Measurements from ENCODE around the gene RNF214. TPM values are rescaled to one million over a fixed set of nuclear protein-coding genes. Genes with fewer than 3 reads are reported as not detected.
A peak's percentile ranks its signal among the peaks of the same experiment; 100 is the strongest.
"Not testable (repeated sequence)": the region's sequence is repeated elsewhere in the genome, so short reads cannot be mapped to it uniquely, and the experiment has no call there.

The RNF214 gene
- total RNA-seq, 1 donor from 2014 or later, result 28.9 TPM

GRCh38 chr11:117209351-117210125 lies 22.9 kb upstream of the RNF214 start:
- DNase-seq, result peak; percentile 47
- not testable (repeated sequence) for H3K27me3 ChIP-seq (ENCODE audit: low read depth); H3K9me3 ChIP-seq; H3K4me1 ChIP-seq; H3K4me3 ChIP-seq; H3K27ac ChIP-seq
- ATAC-seq, result peak; percentile 15 to 43
- H3K36me3 ChIP-seq, result peaks cover 45% of the 10 kb centered on the region
- intact Hi-C loops (cut with DNase I), result loop anchor here (5.0 kb wide), 1 partner anchor 77 kb away; no protein-coding TSS in a partner anchor

- ATAC-seq (no peak), DNase-seq (peak; percentile 36)
- intact Hi-C loops (cut with DNase I), result no loop called here
- no peaks in the 10 kb centered on the region for H3K27me3 ChIP-seq (ENCODE audit: low read depth)
- TF ChIP-seq CTCF (IDR thresholded peaks at IDR 0.05), result no peak
- no peak overlapping the region for H3K4me3 ChIP-seq
- no peaks in the 10 kb centered on the region for H3K9me3 ChIP-seq
- H3K4me1 ChIP-seq, result no peaks in the 10 kb centered on the region
- no peak overlapping the region for H3K27ac ChIP-seq
- peaks cover 45% of the 10 kb centered on the region for H3K36me3 ChIP-seq
Measured at GRCh38 chr11:117210620-117211019, 21.9 kb upstream of the RNF214 start.

DNA sequence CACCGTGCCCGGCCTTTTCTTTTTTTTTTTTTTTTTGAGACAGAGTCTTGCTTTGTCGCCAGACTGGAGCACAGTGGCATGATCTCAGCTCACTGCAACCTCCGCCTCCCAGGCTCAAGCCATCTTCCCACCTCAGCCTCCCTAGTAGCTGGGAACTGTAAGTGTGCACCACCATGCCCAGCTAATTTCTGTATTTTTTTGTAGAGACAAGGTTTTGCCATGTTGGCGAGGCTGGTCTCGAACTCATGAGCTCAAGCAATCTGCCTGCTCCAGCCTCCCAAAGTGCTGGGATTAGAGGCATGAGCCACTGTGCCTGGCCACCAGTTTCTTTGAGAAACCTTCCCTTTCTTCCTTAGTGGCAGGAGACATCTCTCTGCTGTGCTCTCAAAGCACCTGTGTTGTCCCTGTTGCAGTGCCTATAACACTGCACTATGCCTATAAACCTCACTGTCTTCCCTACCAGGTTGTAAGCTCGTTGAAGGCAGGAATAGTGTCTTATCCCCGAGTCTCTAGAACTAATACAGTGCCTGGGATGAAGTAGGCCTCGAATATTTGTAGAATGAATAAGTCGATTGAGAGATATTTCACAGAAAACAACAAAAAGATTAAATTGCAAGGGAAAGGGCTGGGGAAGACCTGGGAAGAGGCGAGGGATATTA lies 19.6 kb upstream of the RNF214 start:
- no peak for TF ChIP-seq CTCF (IDR thresholded peaks at IDR 0.05)
- intact Hi-C loops (cut with DNase I), result no loop called here
- no peak for ATAC-seq
- Histone ChIP-seq H3K27ac (no peak overlapping the region), H3K27me3 (ENCODE audit: low read depth) (no peaks in the 10 kb centered on the region), H3K4me1 (peaks cover 9% of the 10 kb centered on the region), H3K9me3 (no peaks in the 10 kb centered on the region), H3K4me3 (no peak overlapping the region), H3K36me3 (peaks cover 65% of the 10 kb centered on the region)
- DNase-seq, result no peak

DNA sequence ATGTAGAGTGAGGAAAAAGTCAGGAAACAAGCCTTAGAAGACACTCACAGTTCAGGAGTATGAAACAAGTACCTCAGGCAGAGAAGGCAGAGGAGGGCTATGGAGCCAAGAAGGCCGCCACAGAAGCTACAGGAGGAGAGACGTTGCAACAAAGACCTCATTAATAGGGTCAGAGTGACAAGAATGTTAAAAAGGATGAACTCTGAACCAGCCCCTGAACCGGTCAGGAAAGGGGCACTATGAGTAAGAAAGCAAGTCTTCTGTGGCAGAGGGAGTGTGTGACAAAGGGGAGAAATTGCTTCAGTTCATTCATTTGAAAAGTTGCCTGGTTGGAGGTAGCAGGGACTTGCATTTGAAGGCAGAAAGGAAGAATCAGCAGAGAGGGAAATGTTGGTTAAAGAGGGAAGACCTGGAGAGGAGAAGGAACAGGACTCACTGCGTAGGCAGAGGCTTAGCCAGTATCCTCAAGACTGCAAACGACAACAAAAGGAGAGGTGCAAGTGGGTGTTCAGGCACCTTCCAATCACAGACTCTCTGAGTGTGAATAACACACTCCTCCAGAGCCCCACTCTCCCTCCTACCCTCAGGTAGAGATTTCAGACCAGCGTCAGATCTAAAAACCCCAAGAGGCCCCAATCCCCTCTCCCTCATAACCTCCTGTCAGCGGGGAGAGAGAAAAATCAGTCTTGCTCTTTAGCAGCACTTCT lies 17.9 kb upstream of the RNF214 start:
- no peak overlapping the region for H3K4me3 ChIP-seq
- no peak for TF ChIP-seq CTCF (IDR thresholded peaks at IDR 0.05)
- ATAC-seq, result no peak
- no peaks in the 10 kb centered on the region for H3K27me3 ChIP-seq (ENCODE audit: low read depth)
- H3K36me3 ChIP-seq, result peaks cover 82% of the 10 kb centered on the region
- H3K27ac ChIP-seq, result no peak overlapping the region
- no peak for DNase-seq
- H3K4me1 ChIP-seq, result peaks cover 21% of the 10 kb centered on the region
- intact Hi-C loops (cut with DNase I), result no loop called here
- no peaks in the 10 kb centered on the region for H3K9me3 ChIP-seq

DNA sequence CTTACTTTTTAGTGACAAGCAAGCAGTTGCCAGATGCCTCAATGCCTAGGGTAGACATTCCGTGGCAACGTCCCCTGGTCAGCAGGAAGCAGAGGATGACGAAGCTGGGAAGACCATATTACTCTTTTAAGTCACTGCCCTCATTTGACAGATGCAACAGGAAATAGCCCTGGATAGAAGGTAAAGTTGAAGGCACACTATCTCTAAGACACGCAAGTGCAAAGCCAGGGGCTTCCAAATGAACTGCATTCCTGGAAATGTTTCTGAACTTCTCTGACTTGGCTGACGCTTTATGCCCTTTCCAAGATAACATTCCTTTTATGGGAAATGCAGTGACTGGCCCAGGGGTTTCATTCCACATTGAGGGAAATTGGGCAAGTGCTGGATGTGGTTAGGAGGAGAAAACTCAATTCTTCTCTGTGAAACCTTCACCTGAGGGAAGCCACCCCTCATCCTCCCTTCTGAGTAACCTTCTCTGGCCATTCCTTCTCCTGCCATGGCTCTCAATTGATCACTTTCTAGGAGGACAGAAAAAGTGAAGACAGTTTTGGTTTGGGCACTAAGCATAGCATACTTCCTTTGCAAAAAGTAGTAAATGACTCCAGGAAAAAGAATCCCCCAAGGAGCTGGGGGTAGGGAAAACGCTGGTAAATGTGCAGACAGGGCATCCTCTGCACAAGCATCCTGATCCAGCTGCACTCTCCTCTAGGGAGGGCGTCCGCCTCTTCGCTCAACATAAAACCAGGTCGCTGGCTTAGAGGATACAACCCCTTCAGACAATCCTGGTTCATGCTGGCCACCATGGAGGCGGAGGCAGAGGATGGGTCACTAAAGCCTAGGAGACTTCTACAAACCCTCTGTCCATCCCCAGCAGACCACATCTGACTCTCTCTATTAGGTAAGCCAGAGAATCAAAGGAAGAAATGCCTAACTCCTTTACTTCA lies 15.1 kb upstream of the RNF214 start:
- DNase-seq (peak; percentile 14), ATAC-seq (no peak)
- Histone ChIP-seq H3K4me3 (no peak overlapping the region), H3K27me3 (ENCODE audit: low read depth) (no peaks in the 10 kb centered on the region), H3K9me3 (no peaks in the 10 kb centered on the region), H3K27ac (peak overlapping the region; percentile 55), H3K36me3 (peaks cover 99% of the 10 kb centered on the region), H3K4me1 (peaks cover 45% of the 10 kb centered on the region)
- intact Hi-C loops (cut with DNase I), result no loop called here
- TF ChIP-seq CTCF (IDR thresholded peaks at IDR 0.05), result no peak

Measured in lower lobe of right lung (tissue), 2 donors.